ENCODE data around the gene LRRC73.
A peak's percentile ranks its signal among the peaks of the same experiment; 100 is the strongest.

Gene LRRC73

GRCh38 chr6:43510827-43511163, 649 bp upstream of the LRRC73 start:
- TF ChIP-seq, protein P1, sequence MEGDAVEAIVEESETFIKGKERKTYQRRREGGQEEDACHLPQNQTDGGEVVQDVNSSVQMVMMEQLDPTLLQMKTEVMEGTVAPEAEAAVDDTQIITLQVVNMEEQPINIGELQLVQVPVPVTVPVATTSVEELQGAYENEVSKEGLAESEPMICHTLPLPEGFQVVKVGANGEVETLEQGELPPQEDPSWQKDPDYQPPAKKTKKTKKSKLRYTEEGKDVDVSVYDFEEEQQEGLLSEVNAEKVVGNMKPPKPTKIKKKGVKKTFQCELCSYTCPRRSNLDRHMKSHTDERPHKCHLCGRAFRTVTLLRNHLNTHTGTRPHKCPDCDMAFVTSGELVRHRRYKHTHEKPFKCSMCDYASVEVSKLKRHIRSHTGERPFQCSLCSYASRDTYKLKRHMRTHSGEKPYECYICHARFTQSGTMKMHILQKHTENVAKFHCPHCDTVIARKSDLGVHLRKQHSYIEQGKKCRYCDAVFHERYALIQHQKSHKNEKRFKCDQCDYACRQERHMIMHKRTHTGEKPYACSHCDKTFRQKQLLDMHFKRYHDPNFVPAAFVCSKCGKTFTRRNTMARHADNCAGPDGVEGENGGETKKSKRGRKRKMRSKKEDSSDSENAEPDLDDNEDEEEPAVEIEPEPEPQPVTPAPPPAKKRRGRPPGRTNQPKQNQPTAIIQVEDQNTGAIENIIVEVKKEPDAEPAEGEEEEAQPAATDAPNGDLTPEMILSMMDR (IDR thresholded peaks at IDR 0.05; ENCODE audit: borderline replicate concordance, control extremely low read depth, extremely low read depth, insufficient read depth, missing control alignments), result no peak
- DNase-seq (ENCODE audit: low spot score), result no peak
- in situ Hi-C loops (cut with MboI; ENCODE audit: low sequenced_read_pairs, unreplicated experiment), result no loop called here

- no peak for DNase-seq (ENCODE audit: low spot score)
- in situ Hi-C loops (cut with MboI; ENCODE audit: low sequenced_read_pairs, unreplicated experiment), result loop anchor here (10.0 kb wide), 1 partner anchor 115 kb away; no protein-coding TSS in a partner anchor
- TF ChIP-seq, protein P1 (IDR thresholded peaks at IDR 0.05; ENCODE audit: borderline replicate concordance, control extremely low read depth, extremely low read depth, insufficient read depth, missing control alignments), result no peak
Measured at GRCh38 chr6:43509142-43509983, 783 bp downstream of the LRRC73 start.

GRCh38 chr6:43508481-43509141, 1.5 kb downstream of the LRRC73 start:
- DNase-seq (ENCODE audit: low spot score), result no peak
- in situ Hi-C loops (cut with MboI; ENCODE audit: low sequenced_read_pairs, unreplicated experiment), result loop anchor here (10.0 kb wide), 1 partner anchor 114 kb away; no protein-coding TSS in a partner anchor
- TF ChIP-seq, protein P1 (IDR thresholded peaks at IDR 0.05; ENCODE audit: borderline replicate concordance, control extremely low read depth, extremely low read depth, insufficient read depth, missing control alignments), result no peak

- in situ Hi-C loops (cut with MboI; ENCODE audit: low sequenced_read_pairs, unreplicated experiment), result loop anchor here (10.0 kb wide), 1 partner anchor 112 kb away; no protein-coding TSS in a partner anchor
- TF ChIP-seq, protein P1 (IDR thresholded peaks at IDR 0.05; ENCODE audit: borderline replicate concordance, control extremely low read depth, extremely low read depth, insufficient read depth, missing control alignments), result peak; percentile 88
- peak; percentile 88 for DNase-seq (ENCODE audit: low spot score)
Measured at GRCh38 chr6:43506667-43507471, 3.3 kb downstream of the LRRC73 start.

- in situ Hi-C loops (cut with MboI; ENCODE audit: low sequenced_read_pairs, unreplicated experiment), result loop anchor here (10.0 kb wide), 1 partner anchor 111 kb away; no protein-coding TSS in a partner anchor
- TF ChIP-seq, protein P1 (IDR thresholded peaks at IDR 0.05; ENCODE audit: borderline replicate concordance, control extremely low read depth, extremely low read depth, insufficient read depth, missing control alignments), result no peak
- DNase-seq (ENCODE audit: low spot score), result no peak
Measured at GRCh38 chr6:43506171-43506570, 4.0 kb downstream of the LRRC73 start.

- DNase-seq (ENCODE audit: low spot score), result no peak
- TF ChIP-seq, protein P1 (IDR thresholded peaks at IDR 0.05; ENCODE audit: borderline replicate concordance, control extremely low read depth, extremely low read depth, insufficient read depth, missing control alignments), result no peak
- in situ Hi-C loops (cut with MboI; ENCODE audit: low sequenced_read_pairs, unreplicated experiment), result loop anchor here (10.0 kb wide), 1 partner anchor 111 kb away; no protein-coding TSS in a partner anchor
Measured at GRCh38 chr6:43505718-43506117, 4.4 kb downstream of the LRRC73 start.

All from GM13976 (cell line).